Adipocyte (in vitro differentiated cells): ENCODE measurements around the gene C1orf74.
A peak's percentile ranks its signal among the peaks of the same experiment; 100 is the strongest.

Source experiments
- DNase-seq: peaks from one replicate; pipeline ENCODE4 v3.0.0-alpha.2; 2015; ENCODE audit warnings: low read depth
- H3K27me3 ChIP-seq: replicated peaks from 2 replicates; pipeline ENCODE4 v1.7.0; 2013; ENCODE audit warnings: mild to moderate bottlenecking, low read length, moderate library complexity; ENCODE audit not compliant: control insufficient read depth, insufficient read depth
- H3K36me3 ChIP-seq: 2 replicates; pipeline ENCODE4 v1.7.0; 2013; ENCODE audit warnings: low read length, mild to moderate bottlenecking, moderate library complexity; ENCODE audit not compliant: control insufficient read depth, insufficient read depth, severe bottlenecking
- H3K4me1 ChIP-seq: 2 replicates; pipeline ENCODE4 v1.7.0; 2013; ENCODE audit warnings: mild to moderate bottlenecking, low read length, moderate library complexity; ENCODE audit not compliant: control insufficient read depth, insufficient read depth
- H3K4me3 ChIP-seq: 2 replicates; pipeline ENCODE4 v1.7.0; 2013; ENCODE audit warnings: mild to moderate bottlenecking, low read length, moderate library complexity
- H3K9ac ChIP-seq: 2 replicates; pipeline ENCODE4 v1.7.0; 2013; ENCODE audit warnings: mild to moderate bottlenecking, low read length, moderate library complexity
- H3K9me3 ChIP-seq: 2 replicates; pipeline ENCODE4 v1.7.0; 2013; ENCODE audit warnings: mild to moderate bottlenecking, low read length, moderate library complexity; ENCODE audit not compliant: control insufficient read depth

Gene C1orf74

GRCh38 chr1:209784265-209785169, at the start of gene C1orf74:
C1orf74 (minus strand) TSS chr1:209784559; CDS start chr1:209783634, 925 bp downstream.
- Histone ChIP-seq H3K9me3 (no peaks in the 10 kb centered on the region), H3K27me3 (peaks cover 17% of the 10 kb centered on the region), H3K9ac (peak within 1 kb of the TSS; percentile 97), H3K36me3 (no peaks in the 10 kb centered on the region), H3K4me1 (peaks cover 25% of the 10 kb centered on the region), H3K4me3 (peak within 1 kb of the TSS; percentile 98)
- DNase-seq, result peak; percentile 99

- Histone ChIP-seq H3K9ac (peak overlapping the region; percentile 61), H3K36me3 (peaks cover 53% of the 10 kb centered on the region), H3K4me1 (peaks cover 64% of the 10 kb centered on the region), H3K27me3 (no peaks in the 10 kb centered on the region), H3K9me3 (no peaks in the 10 kb centered on the region), H3K4me3 (peak overlapping the region; percentile 98)
- peak; percentile 73 for DNase-seq
Measured at GRCh38 chr1:209831615-209832014, 47.3 kb upstream of the C1orf74 start.

- Histone ChIP-seq H3K4me3 (peak overlapping the region; percentile 98), H3K27me3 (no peaks in the 10 kb centered on the region), H3K9ac (peak overlapping the region; percentile 61), H3K36me3 (peaks cover 48% of the 10 kb centered on the region), H3K9me3 (no peaks in the 10 kb centered on the region), H3K4me1 (peaks cover 55% of the 10 kb centered on the region)
- DNase-seq, result no peak
Measured at GRCh38 chr1:209830722-209831121, 46.4 kb upstream of the C1orf74 start.

GRCh38 chr1:209829716-209830115, 45.4 kb upstream of the C1orf74 start:
- peaks cover 40% of the 10 kb centered on the region for H3K36me3 ChIP-seq
- H3K27me3 ChIP-seq, result no peaks in the 10 kb centered on the region
- peak overlapping the region; percentile 98 for H3K4me3 ChIP-seq
- no peak for DNase-seq
- H3K9ac ChIP-seq, result peak overlapping the region; percentile 61
- no peaks in the 10 kb centered on the region for H3K9me3 ChIP-seq
- peaks cover 45% of the 10 kb centered on the region for H3K4me1 ChIP-seq

GRCh38 chr1:209827384-209828262, 43.3 kb upstream of the C1orf74 start, which contains the start of gene UTP25:
UTP25 (plus strand) TSS chr1:209827972; CDS start chr1:209828064, 92 bp downstream.
- peak within 1 kb of the TSS; percentile 94 for H3K9ac ChIP-seq

GRCh38 chr1:209825591-209826434, 41.5 kb upstream of the C1orf74 start:
- no peak overlapping the region for H3K4me3 ChIP-seq
- H3K27me3 ChIP-seq, result no peaks in the 10 kb centered on the region
- H3K4me1 ChIP-seq, result peaks cover 31% of the 10 kb centered on the region
- peaks cover 3% of the 10 kb centered on the region for H3K36me3 ChIP-seq
- H3K9me3 ChIP-seq, result no peaks in the 10 kb centered on the region
- no peak overlapping the region for H3K9ac ChIP-seq
- DNase-seq, result no peak

More at GRCh38 chr1:209827384-209828262, 43.3 kb upstream of the C1orf74 start, which contains the start of gene UTP25:
- Histone ChIP-seq H3K36me3 (peaks cover 19% of the 10 kb centered on the region), H3K4me1 (peaks cover 47% of the 10 kb centered on the region), H3K4me3 (peak within 1 kb of the TSS; percentile 98), H3K9me3 (no peaks in the 10 kb centered on the region), H3K27me3 (no peaks in the 10 kb centered on the region)
- DNase-seq, result peak; percentile 97

- Histone ChIP-seq H3K36me3 (no peaks in the 10 kb centered on the region), H3K9me3 (no peaks in the 10 kb centered on the region), H3K9ac (peak overlapping the region; percentile 53), H3K27me3 (no peaks in the 10 kb centered on the region), H3K4me3 (peak overlapping the region; percentile 59), H3K4me1 (peaks cover 16% of the 10 kb centered on the region)
- DNase-seq, result peak; percentile 86
Measured at GRCh38 chr1:209823143-209824041, 39.0 kb upstream of the C1orf74 start.

GRCh38 chr1:209822706-209823105, 38.3 kb upstream of the C1orf74 start:
- peaks cover 16% of the 10 kb centered on the region for H3K4me1 ChIP-seq
- peak overlapping the region; percentile 53 for H3K9ac ChIP-seq
- no peak for DNase-seq
- no peaks in the 10 kb centered on the region for H3K27me3 ChIP-seq
- H3K4me3 ChIP-seq, result peak overlapping the region; percentile 43
- no peaks in the 10 kb centered on the region for H3K9me3 ChIP-seq
- no peaks in the 10 kb centered on the region for H3K36me3 ChIP-seq

- no peak overlapping the region for H3K9ac ChIP-seq
- no peak overlapping the region for H3K4me3 ChIP-seq
- no peaks in the 10 kb centered on the region for H3K36me3 ChIP-seq
- H3K4me1 ChIP-seq, result peaks cover 23% of the 10 kb centered on the region
- H3K9me3 ChIP-seq, result no peaks in the 10 kb centered on the region
- no peaks in the 10 kb centered on the region for H3K27me3 ChIP-seq
- no peak for DNase-seq
Measured at GRCh38 chr1:209820986-209821385, 36.6 kb upstream of the C1orf74 start.

GRCh38 chr1:209819058-209819457, 34.7 kb upstream of the C1orf74 start:
- no peaks in the 10 kb centered on the region for H3K9me3 ChIP-seq
- H3K9ac ChIP-seq, result no peak overlapping the region
- no peaks in the 10 kb centered on the region for H3K27me3 ChIP-seq
- H3K4me3 ChIP-seq, result no peak overlapping the region
- H3K36me3 ChIP-seq, result no peaks in the 10 kb centered on the region
- peaks cover 29% of the 10 kb centered on the region for H3K4me1 ChIP-seq
- DNase-seq, result no peak
